HG02852 (cell line): Measurements from ENCODE around the gene SIK3.
A peak's percentile ranks its signal among the peaks of the same experiment; 100 is the strongest.

Source experiments
- ATAC-seq: cut with Tn5 transposase; IDR thresholded peaks from one replicate; pipeline ENCODE4 v1.9.1; 2021; ENCODE audit warnings: mild to moderate bottlenecking, moderate library complexity; ENCODE audit not compliant: unreplicated experiment

The SIK3 gene

GRCh38 chr11:117080370-117080769 lies 17.9 kb downstream of the SIK3 start:
- ATAC-seq: no peak

- ATAC-seq: peak; percentile 65
These were observed 21.1 kb downstream of the SIK3 start for GRCh38 chr11:117076941-117077691.

- ATAC-seq: no peak
These were observed 23.0 kb downstream of the SIK3 start for GRCh38 chr11:117075186-117075585.

DNA sequence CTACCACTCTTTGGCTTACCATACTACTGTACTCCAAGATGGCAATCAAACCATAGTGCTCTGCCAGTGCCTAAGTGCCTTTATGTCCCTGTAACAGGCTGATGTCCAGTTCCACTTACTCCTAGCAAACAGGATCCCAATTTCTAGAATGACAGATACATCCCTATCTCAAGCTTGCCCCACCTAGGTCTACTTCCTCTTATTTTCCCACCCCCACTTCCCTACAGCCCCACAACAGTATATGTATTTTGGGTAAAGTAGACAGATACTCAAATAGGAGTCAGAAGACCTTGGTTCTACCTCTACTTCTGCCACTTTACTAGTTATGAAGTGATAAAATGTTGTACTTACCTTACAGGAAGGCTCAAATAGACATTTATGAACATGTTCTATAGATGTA lies 24.1 kb downstream of the SIK3 start:
- no peak for ATAC-seq

GRCh38 chr11:117073539-117073938 lies 24.7 kb downstream of the SIK3 start:
- no peak for ATAC-seq

DNA sequence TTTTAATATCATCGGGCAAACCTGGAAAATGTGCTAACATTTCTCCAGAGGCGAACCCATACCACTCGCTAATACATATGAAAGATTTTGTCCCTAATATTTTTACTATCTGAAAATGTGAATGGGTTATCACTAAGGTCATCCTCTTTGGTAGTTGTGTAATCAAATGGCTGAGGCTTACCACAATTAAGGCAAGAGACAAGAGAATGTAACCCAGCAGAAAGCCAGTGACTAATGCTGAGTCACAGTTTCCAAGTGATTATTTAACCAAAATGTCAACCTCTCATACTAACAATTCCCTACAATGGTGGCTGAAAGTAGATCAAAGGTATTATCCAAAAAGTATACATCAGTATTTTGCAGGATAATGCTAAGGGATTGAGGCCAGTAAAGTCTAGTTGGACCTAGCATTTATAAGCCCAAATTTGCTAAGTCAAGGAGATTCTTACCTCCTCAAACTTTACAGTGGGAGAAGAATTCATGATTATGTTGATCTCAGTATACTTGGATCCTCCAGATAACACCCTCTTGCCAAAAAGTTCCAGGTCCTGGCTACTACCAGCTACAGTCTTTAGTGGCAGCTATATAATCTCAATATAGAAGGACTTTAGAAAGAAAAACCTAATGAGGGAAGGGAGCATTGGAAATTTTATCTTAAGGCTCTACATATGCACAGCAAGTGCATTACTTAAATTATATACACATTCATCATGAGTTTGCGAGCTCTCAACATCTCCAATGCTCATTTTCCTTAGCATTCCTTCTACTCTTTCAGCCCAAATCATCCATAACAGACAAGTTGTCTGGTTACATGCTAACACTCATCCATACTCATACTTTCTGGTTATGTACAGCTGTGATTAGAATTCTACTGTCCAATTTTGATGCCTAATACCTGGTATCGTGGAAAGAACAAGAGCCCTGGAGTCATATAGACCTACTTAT lies 25.4 kb downstream of the SIK3 start:
- no peak for ATAC-seq

GRCh38 chr11:117071344-117071787 lies 26.9 kb downstream of the SIK3 start:
- ATAC-seq: no peak

GRCh38 chr11:117070016-117070415 lies 28.2 kb downstream of the SIK3 start:
- ATAC-seq: no peak

DNA sequence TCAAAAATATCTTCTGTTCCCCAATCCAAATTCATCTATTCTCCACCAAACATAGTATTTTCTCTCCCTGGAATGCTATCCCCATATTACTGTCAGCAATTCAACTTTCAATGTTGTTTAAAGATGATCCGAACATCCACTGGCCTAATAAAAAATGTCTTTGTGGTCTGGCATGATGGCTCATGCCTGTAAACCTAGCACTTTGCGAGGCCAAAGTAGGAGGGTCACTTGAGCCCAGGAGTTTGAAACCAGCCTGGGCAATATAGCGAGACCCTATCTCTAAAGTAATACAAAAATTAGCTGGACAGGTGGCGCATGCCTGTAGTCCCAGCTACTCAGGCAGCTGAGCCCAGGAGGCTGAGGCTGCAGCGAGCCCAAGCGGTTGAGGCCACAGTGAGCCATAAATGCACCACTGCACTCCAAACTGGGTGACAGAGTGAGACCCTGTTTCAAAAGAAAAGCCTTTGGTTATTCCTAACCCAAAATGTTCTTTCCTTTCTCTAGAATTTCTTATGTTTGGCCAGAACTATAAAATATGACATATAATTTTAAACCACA lies 29.8 kb downstream of the SIK3 start:
- no peak for ATAC-seq

DNA sequence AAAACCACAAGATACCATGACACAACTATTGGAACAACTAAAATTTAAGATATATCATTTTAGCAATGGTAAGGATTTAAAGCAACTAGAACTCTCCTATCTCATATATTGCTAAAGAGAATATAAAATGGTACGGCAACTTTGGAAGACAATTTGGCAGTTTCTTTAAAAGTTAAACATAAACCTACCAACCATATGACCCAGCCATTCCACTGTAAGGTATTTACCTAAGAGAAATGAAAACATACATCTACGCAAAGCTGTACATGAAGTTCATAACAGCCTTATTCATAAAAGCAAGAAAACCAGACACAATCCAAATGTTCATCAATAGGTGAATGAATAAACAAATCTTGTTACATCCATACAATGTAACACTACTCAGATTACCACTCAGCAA lies 31.3 kb downstream of the SIK3 start:
- no peak for ATAC-seq

GRCh38 chr11:117064275-117064674 lies 34.0 kb downstream of the SIK3 start:
- no peak for ATAC-seq

DNA sequence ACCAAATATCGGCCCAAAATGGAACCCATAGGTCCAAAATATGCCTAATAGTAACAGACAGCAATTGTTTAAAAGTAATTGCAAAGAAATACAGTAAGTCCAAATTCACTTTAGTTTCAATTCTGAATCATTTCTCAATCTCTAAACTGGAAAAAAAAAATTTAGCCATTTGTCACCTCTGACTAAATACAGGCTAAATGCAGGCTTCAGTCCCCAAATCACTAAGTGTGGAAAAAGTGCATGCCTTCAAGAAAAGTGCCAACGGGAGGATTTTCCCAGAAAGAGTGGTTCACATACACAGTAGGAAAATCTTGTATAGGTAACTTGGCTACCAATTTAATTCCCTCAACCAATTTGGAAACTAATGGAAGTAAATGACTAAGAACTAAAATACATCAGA lies 35.7 kb downstream of the SIK3 start:
- ATAC-seq: no peak

DNA sequence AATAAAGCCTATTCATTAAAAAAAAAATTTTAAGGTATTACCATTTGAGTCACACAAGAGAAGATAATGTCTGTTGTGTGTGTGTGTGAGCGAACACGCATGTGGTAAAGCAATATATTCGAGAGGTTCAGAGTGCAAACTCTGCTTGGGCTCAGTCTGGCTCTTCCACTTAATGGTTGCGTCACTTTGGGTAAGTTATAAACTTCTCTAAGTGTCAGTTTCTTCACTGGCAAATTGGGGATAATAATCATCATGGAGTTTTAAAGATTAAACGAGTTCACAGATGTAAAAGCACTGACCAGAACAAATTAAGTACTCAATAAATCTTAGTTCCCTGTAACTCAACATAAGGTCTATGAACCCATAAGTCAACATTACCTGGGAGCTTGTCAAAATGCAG lies 37.0 kb downstream of the SIK3 start:
- no peak for ATAC-seq

DNA sequence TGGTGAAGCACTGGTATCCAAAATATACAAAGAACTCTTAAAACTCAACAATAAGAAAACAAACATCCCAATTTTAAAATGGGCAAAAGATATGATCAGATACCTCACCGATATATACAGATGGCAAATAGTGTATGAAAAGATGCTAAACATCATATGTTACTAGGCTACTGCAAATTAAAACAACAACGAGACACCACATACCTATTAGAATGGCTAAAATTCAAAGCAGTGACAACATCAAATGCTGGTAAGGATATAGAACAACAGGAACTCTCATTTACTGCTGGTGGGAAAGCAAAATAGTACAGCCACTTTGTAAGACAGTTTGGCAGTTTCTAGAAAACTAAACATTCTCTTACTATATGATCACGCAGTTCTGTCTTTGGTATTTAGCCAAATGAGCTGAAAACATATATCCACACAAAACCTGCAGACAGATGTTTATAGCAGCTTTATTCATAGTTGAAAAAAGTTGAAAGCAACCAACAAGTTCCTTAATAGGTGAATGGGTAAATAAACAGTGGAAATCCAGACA lies 38.5 kb downstream of the SIK3 start:
- ATAC-seq: no peak

GRCh38 chr11:117058761-117059261 lies 39.4 kb downstream of the SIK3 start:
- ATAC-seq: no peak

DNA sequence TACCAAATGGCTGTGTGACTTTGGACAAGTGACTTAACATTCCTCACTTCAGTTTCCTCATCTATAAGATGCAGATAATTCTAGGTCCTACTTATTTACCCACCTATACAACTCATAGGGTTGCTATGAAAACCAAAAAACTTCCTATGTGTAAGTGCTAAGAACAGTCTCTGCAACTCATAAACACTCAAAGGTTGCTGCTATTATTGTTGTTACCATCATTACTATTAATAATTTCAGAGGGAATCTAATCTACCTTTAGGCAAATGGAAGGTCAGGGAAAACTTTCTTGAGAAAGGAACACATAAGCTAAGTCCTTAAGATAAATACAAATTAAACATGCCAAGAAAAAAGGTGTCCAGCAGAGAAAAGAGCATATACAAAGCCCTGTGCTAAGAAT lies 40.5 kb downstream of the SIK3 start:
- ATAC-seq: no peak

GRCh38 chr11:117057317-117057716 lies 40.9 kb downstream of the SIK3 start:
- ATAC-seq: no peak

DNA sequence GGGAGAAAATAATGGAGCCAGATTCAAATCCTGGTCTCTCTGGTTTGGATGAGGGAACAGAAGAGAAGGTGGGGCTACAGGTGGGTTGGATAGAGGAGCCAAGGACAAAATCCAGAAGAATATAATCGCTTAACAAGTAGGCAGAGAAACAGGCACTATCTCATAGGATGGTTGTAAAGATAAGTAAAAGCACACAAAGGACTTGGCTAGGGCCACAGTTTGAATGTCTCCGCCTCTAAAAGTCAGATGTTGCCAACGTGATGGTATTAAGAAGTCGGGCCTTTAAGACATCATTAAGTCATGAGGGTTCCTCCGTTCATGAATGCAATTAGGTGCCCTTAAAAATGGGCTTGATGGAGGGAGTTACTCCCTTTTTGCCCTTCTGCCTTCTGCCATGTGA lies 42.8 kb downstream of the SIK3 start:
- no peak for ATAC-seq

GRCh38 chr11:117054382-117054781 lies 43.8 kb downstream of the SIK3 start:
- no peak for ATAC-seq

- no peak for ATAC-seq
These were observed 45.8 kb downstream of the SIK3 start for GRCh38 chr11:117052196-117053149.
